Embryonic facial prominence (tissue), 1 donor: ENCODE results near the gene AP3D1.

Experiments
- DNase-seq: peaks from one replicate; pipeline ENCODE4 v3.0.0-alpha.2; 2016; ENCODE audit errors: extremely low spot score

The AP3D1 gene

GRCh38 chr19:2084993-2085720, 66.2 kb downstream of the AP3D1 start:
- no peak for DNase-seq

DNA sequence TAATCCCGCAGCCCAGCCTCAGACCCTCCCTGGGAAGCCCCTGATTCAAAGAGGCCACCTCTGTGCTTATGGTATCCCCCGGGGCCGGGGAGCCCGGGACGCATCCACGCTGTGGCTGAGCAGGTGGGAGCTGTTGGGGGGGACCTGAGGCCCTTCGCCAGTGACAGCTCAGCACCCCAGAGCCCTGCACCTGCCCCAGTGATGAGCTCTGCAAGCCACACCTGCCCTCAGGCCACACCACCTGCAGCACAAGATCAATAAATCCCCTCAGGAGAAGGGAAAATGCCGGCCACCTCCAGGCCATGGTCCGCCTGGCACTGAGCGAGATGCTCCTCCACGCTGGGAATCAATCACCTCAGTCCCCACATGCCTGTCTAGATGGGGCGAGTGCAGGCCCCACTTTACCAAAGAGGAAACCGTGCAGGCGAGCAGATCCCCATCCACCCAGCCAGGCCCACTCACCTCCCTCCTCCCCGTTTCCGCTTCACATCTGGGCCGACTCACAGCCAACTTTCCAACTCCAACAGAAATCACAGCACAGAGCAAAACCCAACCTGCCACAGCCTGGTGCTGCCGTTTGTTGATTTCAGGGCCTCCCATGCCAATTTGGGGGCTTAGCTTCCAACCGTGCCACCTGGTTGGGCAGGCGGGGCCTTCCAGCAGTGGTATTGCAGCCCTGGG, 68.1 kb downstream of the AP3D1 start:
- DNase-seq, result no peak

DNA sequence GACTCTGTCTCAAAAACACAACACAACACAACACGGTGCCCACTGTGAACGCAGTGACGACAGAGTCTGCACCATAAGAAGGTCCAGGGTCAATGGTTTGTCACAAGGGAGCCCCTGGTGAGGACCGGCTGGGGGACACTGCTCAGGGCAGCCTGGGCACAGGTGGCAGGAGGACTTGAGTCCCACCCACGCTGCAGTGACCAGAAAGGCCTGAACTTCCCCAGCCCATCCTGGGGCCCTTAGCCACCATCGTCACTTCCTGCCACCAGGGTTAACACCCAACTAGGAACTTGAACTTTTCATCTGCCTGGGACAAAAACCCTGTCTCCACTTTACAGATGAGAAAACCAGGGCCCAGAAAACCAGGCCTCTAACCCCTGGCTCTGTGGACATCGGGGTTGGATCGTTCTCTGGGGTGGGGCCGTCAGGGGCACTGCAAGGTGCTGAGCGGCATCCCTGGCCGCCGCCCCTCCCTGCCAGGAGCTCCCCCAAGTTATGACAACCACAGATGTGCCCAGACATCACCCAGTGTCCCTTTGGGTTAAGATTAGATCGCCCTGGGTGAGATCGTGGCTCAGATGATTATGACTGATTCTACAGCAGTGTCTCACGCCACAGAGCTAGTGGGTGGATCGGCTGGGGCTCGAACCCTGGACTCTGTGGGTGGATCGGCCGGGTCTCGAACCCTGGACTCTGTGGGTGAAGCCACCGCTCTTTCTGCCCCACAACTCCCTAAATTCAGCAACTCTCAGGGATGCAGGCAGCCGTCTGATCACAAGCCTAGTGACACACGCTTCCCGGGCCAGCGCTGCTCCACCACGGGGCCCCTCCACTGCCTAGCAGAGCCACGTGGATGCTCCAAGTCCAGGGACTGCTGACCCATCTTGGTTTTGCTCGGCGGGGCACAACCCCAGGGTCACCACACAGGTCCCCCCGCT, 69.2 kb downstream of the AP3D1 start:
- no peak for DNase-seq

- no peak for DNase-seq
Measured at GRCh38 chr19:2080336-2080988, 70.9 kb downstream of the AP3D1 start.

- DNase-seq, result no peak
Measured at GRCh38 chr19:2079865-2080301, 71.5 kb downstream of the AP3D1 start.

GRCh38 chr19:2079076-2079864, 72.1 kb downstream of the AP3D1 start:
- no peak for DNase-seq

GRCh38 chr19:2077833-2078619, 73.3 kb downstream of the AP3D1 start:
- DNase-seq, result no peak

DNA sequence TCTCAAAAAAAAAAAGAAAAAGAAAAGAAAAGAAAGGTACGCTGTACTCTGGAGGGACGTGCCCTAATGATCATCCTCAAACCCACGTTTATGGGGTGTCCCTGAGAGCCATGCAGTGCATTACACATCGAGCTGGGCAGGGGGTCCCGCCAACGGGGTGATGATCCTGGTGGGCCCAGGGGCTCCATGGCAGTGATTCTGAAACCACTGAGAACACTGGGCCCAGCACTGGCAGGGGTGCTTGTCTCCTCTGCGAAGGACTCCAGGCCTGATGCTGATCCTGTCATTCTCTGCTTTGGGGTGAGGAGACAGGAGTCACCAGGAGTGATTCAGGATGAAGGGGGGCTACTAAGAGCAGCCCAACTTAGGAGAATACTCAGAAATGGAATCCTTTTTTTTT, 74.0 kb downstream of the AP3D1 start:
- DNase-seq, result no peak

GRCh38 chr19:2076526-2076944, 74.8 kb downstream of the AP3D1 start:
- DNase-seq, result no peak

DNA sequence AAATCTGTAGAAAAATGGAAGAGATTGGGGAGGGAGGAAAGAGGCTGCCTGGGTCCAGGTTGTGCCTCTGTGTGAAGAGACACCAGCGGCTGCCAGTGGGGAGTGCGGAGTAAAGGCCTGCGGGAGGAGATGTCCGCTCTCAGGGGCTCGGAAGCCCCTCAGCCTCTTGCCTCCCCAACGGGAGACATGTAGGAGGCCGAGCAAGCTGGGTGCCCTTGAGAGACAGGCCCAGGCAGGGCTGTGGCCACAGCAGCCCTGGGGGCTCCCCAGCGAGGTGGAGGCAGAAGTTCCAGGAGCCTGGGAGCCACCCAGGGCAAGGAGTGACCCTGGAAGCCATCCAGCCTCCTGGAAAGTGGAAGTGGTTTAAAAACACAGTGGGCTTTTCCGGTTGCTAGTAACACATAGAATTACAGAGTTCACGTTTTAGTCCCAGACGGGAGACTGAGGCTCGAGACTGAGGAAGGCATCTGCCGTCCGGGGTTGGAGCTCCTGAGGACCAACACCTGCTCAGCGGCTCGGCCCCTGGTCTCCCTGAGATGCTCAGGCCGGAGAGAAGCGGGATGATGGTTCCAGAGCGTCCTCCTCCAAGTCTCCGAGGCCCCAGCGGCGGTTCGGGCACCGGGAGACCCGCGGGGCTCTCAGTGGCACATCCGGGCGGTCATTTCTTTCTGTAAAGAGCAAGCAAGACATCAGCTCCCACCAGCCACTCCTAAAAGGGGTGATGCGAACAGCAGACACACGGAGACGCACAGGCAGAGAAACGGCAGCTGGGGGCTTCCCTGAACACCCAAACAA, 78.4 kb downstream of the AP3D1 start:
- no peak for DNase-seq

GRCh38 chr19:2070986-2071673, 80.2 kb downstream of the AP3D1 start:
- DNase-seq, result no peak

DNA sequence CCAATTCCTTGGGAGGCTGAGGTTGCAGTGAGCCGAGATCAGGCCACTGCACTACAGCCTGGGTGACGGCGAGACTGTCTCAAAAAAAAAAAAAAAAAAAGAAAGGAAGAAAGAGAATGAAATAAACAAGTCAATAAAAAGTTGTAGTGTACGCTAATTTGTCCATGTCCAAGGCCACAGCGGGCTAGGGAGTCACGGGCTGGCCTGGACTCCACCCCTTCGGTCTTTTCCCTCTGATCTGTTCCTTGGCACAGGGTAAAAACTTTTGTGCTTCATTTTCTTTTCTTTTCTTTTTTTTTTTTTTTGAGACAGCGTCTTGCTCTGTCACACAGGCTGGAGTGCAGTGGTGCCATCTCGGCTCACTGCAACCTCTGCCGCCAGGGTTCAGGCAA, 80.9 kb downstream of the AP3D1 start:
- DNase-seq, result no peak

GRCh38 chr19:2064788-2065524, 86.4 kb downstream of the AP3D1 start:
- no peak for DNase-seq

- DNase-seq, result no peak
Measured at GRCh38 chr19:2064395-2064787, 87.0 kb downstream of the AP3D1 start.

DNA sequence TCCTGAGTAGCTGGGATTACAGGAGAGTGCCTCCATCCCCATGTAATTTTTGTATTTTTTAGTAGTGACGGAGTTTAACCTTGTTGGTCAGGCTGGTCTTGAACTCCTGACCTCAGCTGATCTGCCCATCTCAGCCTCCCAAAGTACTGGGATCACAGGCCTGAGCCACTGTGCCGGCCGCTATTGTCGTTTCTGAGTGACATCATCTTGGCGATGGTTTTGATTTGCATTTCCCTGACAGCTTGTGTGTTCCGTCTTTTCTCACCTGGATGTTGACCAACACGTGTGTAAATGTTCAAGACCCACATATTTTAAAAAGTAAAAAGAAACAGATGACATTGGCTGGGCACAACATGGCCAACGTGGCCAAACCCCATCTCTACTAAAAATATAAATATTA, 87.5 kb downstream of the AP3D1 start:
- DNase-seq, result no peak

- DNase-seq, result no peak
Measured at GRCh38 chr19:2062770-2063169, 88.6 kb downstream of the AP3D1 start.

GRCh38 chr19:2062389-2062729, 89.0 kb downstream of the AP3D1 start:
- DNase-seq, result no peak
